H1 (cell line): ENCODE results near the gene CD68. TPM values are rescaled to one million over a fixed set of nuclear protein-coding genes. Genes with fewer than 3 reads are reported as not detected.

Experiments used
- BRCA1 ChIP-seq: IDR thresholded peaks from 2 replicates; pipeline ENCODE4 v1.6.1; 2012; ENCODE audit warnings: low read depth, low read length, improper control_type of control experiment
- CREB1 ChIP-seq: IDR thresholded peaks from 2 replicates; pipeline ENCODE4 v1.6.1; 2012; ENCODE audit warnings: inconsistent platforms
- EZH2 ChIP-seq: fragments of 200-600 bp; sonication (generic); IDR thresholded peaks from 2 replicates; pipeline ENCODE4 v1.7.1; 2012; ENCODE audit warnings: low read depth, mild to moderate bottlenecking, moderate library complexity, low read length, inconsistent platforms; ENCODE audit not compliant: severe bottlenecking
- GTF2F1 ChIP-seq: IDR thresholded peaks from 2 replicates; pipeline ENCODE4 v1.6.1; 2012; ENCODE audit warnings: low read depth, low read length, improper control_type of control experiment, borderline replicate concordance
- HDAC2 ChIP-seq, 2 experiments: fragments of 300-600 bp in 1 of 2; sonication (generic) in 1 of 2; IDR thresholded peaks; 2 replicates each; pipeline ENCODE4 v1.6.1; 2011 to 2012; ENCODE audit warnings: low read depth in 2 of 2, low read length in 2 of 2, mild to moderate bottlenecking in 2 of 2, moderate library complexity in 2 of 2, borderline replicate concordance in 1 of 2, inconsistent platforms in 1 of 2
- JUN ChIP-seq: IDR thresholded peaks from 2 replicates; pipeline ENCODE4 v1.6.1; 2011; ENCODE audit warnings: low read depth, mild to moderate bottlenecking, improper control_type of control experiment, low read length
- KDM4A ChIP-seq: IDR thresholded peaks from one replicate; pipeline ENCODE4 v1.7.1; 2012; ENCODE audit warnings: low read depth, mild to moderate bottlenecking, moderate library complexity, low read length, inconsistent platforms; ENCODE audit not compliant: severe bottlenecking
- MAFK ChIP-seq: IDR thresholded peaks from 2 replicates; pipeline ENCODE4 v1.6.1; 2012; ENCODE audit warnings: low read depth, mild to moderate bottlenecking, improper control_type of control experiment, low read length
- POLR2A ChIP-seq, 2 experiments: IDR thresholded peaks; 1 replicate in 1 of 2; 2 replicates in 1 of 2; pipeline ENCODE4 v1.6.1; 2011; ENCODE audit warnings: low read depth in 2 of 2, low read length in 2 of 2, mild to moderate bottlenecking in 2 of 2; ENCODE audit errors: control extremely low read depth in 1 of 2
- SP2 ChIP-seq: IDR thresholded peaks from 2 replicates; pipeline ENCODE4 v1.6.1; 2012; ENCODE audit warnings: mild to moderate bottlenecking, low read length, inconsistent platforms
- polyA plus RNA-seq, 7 experiments: library from polyadenylated mRNA; depleted of rRNA in 3 of 7; stranded (reverse) in 5 of 7; unstranded in 2 of 7; fragments of >200 nt in 5 of 7; fragments of 200-250 nt in 2 of 7; gene quantifications; 1 replicate in 5 of 7; 2 replicates in 1 of 7; 4 replicates in 1 of 7; pipeline versions ENCODE4 v1.2.1 to v1.2.3, GENCODE V29; 2011 to 2013; ENCODE audit warnings: missing spikeins in 2 of 7, mixed read lengths in 2 of 7
- total RNA-seq: library from RNA; stranded (reverse); fragmentation: NEBNext Ultra II Directional; extraction: Animal tissue kit (Norgen Biotek cat#: 25700); gene quantifications from 2 replicates; pipeline ENCODE4 v1.2.1, GENCODE V29; 2021

Gene CD68
- total and polyA plus RNA-seq, 2 of the 8 experiments (the other 6 are each of a cell fraction or from before 2014, with no cell fraction given): 0.18 TPM; not detected in 1

GRCh38 chr17:7574176-7574953, 5.1 kb upstream of the CD68 start (continued):
- TF ChIP-seq POLR2A (IDR thresholded peaks at IDR 0.05; ENCODE audit: control extremely low read depth in 1 of 2, low read depth in 2 of 2, low read length in 2 of 2) (peak; percentile 5 to 69), CREB1 (no peak), SP2 (no peak), MAFK (no peak), HDAC2 (IDR thresholded peaks at IDR 0.05; ENCODE audit: borderline replicate concordance in 1 of 2, low read depth in 2 of 2, low read length in 2 of 2) (0 out of 4 replicates have a peak, but pooled peaks of 1 of the 2 experiments have one; percentile 14), BRCA1 (no peak), GTF2F1 (no peak), JUN (no peak), KDM4A (no peak), EZH2 (no peak)
